GM18520 (cell line): Measurements from ENCODE around the gene E2F8.
"Not testable (repeated sequence)": the region's sequence is repeated elsewhere in the genome, so short reads cannot be mapped to it uniquely, and the experiment has no call there.

ENCODE experiments used
- ATAC-seq: cut with Tn5 transposase; IDR thresholded peaks from one replicate; pipeline ENCODE4 v1.9.1; 2021; ENCODE audit not compliant: unreplicated experiment

E2F8 gene, protein sequence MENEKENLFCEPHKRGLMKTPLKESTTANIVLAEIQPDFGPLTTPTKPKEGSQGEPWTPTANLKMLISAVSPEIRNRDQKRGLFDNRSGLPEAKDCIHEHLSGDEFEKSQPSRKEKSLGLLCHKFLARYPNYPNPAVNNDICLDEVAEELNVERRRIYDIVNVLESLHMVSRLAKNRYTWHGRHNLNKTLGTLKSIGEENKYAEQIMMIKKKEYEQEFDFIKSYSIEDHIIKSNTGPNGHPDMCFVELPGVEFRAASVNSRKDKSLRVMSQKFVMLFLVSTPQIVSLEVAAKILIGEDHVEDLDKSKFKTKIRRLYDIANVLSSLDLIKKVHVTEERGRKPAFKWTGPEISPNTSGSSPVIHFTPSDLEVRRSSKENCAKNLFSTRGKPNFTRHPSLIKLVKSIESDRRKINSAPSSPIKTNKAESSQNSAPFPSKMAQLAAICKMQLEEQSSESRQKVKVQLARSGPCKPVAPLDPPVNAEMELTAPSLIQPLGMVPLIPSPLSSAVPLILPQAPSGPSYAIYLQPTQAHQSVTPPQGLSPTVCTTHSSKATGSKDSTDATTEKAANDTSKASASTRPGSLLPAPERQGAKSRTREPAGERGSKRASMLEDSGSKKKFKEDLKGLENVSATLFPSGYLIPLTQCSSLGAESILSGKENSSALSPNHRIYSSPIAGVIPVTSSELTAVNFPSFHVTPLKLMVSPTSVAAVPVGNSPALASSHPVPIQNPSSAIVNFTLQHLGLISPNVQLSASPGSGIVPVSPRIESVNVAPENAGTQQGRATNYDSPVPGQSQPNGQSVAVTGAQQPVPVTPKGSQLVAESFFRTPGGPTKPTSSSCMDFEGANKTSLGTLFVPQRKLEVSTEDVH

GRCh38 chr11:19240420-19241259 is at the start of gene E2F8:
E2F8 (minus strand) TSS chr11:19240945; CDS start chr11:19240121, 824 bp downstream.
- ATAC-seq: peak; percentile 86

DNA sequence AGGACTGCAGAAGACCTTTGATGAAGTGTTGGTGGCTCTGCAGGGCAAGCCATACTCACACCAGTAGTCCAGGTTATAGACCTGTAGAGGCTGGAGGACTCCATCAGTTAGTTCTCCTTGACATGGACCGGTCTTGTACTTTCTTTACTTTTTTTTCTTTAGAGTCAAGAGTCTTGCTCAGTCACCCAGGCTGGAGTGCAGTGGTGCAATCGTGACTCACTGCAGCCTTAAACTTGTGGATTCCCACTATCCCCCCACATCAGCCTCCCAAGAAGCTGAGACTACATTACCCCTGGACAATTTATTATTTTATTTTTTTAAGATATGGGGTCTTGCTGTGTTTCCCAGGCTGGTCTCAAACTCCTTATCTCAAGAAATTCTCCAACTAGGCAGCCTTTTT is 49.6 kb upstream of the E2F8 start:
- ATAC-seq: no peak

DNA sequence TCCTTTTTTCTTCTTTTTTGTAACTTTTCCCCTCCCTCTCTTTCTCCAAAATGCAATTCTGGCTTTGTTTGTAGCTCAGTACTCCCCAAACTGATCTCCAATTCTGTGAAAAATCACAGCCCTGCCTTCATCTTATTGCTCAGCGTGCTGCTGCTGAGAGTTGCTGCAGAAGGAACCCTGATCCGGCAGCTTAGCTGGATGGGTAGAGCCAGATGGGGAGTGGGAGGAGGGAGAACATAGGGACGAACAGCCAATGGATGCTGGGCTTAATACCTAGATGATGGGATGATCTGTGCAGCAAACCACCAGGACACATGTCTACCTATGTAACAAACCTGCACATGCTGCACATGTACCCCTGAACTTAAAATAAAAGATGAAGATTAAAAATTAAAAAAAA is 47.5 kb upstream of the E2F8 start:
- ATAC-seq: no peak

GRCh38 chr11:19286411-19286810 is 45.7 kb upstream of the E2F8 start:
- ATAC-seq: no peak

DNA sequence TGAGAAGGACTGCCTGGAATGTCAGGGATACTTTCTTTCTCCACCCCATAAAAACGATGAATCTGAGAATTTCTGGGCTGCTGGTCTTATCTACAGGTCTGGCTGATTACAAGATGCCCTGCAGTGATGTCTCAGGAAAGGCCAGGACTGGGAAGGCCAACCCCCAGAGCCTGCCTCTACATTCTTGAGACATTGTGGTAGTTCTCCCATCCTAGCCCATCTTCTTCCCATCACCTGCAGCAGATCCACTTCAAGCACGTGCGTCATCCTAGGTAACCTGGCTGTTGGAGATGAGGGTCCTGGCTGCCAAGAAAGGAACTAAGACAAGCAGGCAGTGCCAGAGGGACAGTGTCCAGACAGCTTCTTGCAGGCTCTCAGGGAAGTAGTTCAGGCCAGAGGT is 44.1 kb upstream of the E2F8 start:
- ATAC-seq: no peak

- ATAC-seq: no peak
These were observed 43.2 kb upstream of the E2F8 start for GRCh38 chr11:19283991-19284390.

DNA sequence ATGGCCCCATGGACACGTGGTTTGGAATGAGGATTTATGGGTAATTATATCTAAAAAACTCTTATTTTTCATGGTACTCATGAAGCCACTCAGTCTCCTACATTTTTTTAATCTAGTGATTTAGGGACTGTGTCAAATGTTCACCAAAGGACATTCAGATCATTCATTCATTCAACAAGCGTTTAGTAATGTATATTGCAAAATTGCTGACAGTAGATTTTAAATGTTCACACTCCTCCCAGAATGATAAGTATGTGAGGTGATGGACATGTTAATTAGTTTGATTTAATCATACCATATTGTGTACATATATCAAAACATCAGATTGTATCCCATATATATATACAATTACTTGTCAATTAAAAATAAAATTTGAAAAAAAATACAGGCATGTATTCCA is 40.8 kb upstream of the E2F8 start:
- no peak for ATAC-seq

DNA sequence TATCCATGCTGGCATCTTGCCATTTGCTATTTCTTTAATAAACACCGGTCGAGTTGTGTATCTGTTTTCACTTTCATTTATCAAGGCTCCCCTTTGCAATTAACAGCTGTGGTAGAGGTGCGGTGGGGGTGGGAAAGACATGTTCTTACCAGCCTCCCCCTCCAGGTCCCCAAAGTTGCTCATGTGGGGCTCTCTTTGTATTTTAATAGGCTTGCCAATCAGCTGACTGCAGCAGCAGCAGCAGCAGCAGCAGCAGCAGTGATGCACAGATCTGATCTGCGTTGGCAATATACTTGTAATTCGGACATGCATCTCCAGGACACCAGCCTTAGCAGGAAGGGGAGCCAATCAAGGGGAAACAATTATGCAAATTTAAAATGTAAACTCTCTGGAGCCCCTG is 40.3 kb upstream of the E2F8 start:
- no peak for ATAC-seq

DNA sequence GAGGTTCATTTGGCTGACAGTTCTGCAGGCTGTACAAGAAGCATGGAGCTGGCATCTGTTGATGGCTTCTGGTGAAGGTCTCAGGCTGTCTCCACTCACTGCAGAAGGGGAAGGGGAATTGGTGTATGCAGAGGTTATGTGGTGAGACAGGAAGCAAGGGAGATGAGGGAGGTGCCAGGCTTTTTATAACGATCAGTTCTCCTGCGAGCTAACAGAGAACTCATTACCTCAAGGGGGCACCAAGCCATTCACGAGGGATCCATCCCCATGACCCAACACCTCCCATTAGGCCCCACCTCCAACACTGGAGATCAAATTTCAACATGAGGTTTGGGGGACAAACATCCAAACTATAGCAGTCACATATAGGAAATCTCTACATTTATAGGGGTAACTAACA is 38.7 kb upstream of the E2F8 start:
- ATAC-seq: no peak

DNA sequence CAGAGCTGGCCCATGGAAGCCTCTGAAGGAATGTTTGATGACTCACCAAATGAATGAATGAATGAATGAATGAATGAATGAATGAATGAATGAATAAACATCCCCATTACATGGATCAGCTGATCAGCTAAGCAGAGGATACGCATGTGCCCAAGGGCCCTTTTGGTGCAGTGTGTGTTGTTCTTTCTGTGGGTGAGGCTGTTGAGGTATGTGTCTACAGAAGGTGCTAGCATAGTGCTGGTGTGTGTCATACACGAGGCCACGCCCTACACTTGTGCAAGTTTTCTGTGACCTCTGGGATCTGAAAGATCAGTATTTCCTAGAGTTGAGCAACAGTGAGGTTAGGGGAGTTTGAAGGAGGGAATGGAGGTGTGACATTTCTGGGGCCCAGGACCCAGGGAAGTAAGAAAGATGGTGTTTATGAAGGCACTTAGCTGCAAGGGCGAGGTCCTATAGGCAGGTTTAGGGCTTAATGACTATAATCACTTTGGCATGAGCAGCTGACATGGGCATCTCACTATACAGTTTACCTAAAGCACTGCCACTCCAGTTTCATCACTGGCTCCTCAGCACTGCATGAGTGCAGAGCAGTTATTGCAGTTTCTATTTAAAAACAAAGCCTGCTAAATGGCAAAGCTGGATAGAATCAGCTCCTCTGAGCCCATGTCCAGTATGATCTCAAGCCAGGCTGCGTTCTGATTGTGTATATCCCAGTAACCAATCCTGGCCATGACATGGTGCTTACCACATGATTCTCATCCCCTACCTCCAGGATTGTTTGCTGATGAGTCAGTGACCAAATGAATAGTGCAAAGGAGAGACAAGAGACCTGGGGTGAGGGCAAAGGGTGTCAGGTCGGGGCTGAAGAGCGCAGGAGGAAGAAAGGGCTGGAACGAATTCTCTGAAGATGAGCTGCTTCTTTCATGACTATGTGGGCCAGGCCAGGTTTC is 36.4 kb upstream of the E2F8 start:
- ATAC-seq: no peak

GRCh38 chr11:19275496-19275895 is 34.8 kb upstream of the E2F8 start:
- no peak for ATAC-seq

DNA sequence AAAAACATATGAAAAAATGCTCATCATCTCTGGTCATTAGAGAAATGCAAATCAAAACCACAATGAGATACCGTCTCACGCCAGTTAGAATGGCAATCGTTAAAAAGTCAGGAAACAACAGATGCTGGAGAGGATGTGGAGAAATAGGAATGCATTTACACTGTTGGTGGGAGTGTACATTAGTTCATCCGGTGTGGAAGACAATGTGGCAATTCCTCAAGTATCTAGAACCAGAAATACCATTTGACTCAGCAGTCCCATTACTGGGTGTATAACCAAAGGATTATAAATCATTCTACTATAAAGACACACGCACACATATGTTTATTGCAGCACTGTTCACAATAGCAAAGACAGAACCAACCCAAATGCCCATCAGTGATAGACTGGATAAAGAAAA is 32.5 kb upstream of the E2F8 start:
- not testable (repeated sequence) for ATAC-seq

- no peak for ATAC-seq
These were observed 28.2 kb upstream of the E2F8 start for GRCh38 chr11:19268909-19269308.

DNA sequence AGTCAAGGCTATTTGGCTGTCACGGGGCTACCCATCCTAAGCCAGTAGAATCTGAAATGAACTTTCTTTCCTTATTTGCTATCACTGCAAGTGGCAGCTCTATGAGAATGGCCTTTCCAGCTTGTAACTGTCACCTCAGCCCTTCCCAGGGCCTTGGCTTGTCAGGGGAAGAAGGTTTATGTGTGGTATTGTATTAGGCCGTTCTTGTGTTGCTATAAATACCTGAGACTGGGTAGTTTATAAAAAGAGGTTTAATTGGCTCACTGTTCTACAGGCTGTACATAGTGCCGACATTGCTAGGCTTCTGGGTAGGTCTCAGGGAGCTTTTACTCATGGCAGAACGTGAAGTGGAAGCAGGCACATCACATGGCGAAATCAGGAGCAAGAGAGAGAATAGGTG is 26.8 kb upstream of the E2F8 start:
- ATAC-seq: no peak

GRCh38 chr11:19263333-19263732 is 22.6 kb upstream of the E2F8 start:
- ATAC-seq: no peak

DNA sequence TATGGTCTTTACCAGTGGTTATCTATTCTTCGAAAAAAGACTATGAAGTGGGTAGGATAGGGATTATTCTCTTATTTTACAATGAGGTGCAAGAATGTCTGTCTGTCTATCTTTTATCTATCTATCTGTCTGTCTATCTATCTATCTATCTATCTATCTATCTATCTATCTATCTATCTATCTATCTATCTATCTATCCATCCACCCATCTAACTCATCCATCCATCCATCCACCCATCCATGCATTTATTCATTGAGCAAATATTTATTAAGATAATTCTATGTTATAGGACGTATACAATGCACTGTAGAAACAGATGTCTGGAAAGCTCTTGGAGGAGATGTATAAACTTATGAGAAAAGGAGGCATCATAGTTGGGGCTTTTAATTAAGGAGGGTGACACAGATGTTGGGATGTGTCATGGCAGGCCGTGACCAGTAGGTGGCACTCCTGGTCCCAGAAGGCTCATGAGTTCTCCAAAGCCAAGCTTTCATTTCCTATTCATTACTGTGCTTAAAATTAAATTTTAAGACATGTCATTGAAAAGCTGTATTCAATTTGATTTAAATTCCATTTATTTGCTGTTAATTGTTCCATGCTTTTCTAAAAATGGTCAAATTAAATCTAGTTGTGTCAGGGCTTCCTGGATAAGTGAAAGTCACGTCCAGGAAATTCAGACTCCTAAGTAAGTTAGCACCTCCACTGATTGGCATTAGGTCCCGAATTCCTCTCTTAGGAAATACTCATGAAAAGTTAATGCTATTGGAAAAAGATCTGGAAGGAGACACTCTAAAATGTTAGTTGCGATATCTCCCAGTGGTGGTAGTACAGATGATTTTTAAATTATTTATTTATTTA is 19.0 kb upstream of the E2F8 start:
- no peak for ATAC-seq

GRCh38 chr11:19258641-19259230 is 18.0 kb upstream of the E2F8 start:
- ATAC-seq: no peak

- ATAC-seq: not testable (repeated sequence)
These were observed 13.7 kb upstream of the E2F8 start for GRCh38 chr11:19254441-19254840.

DNA sequence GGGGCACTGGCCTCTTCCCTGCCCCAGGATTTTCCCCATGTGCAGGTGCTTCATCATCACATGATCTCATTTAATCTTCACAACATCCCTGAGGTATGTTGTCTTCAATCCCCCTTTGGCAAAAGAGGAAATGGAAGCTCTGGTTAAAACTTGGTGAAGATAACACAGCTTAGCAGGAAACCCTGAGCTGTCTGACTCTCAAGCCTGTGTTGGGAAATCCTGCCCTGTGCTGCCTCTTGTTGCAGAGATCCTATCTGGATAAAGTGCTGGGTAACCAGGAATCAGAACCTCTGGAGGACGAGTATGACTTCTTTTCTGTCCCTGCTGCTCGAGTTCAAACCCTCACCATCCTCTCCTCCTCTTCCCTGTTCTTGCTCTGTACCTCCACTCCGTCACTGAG is 13.1 kb upstream of the E2F8 start:
- no peak for ATAC-seq
